AG04450 (cell line): ENCODE data around the gene STRN. TPM values are rescaled to one million over a fixed set of nuclear protein-coding genes. Genes with fewer than 3 reads are reported as not detected.

Experiments
- CTCF ChIA-PET: fragments of 300-600, 350-600 bp; formaldehyde crosslinking; extraction: SDS; loops from one replicate; lab custom pipeline; 2022; ENCODE audit warnings: antibody characterized with exemption, inconsistent platforms; lab: Charles Lee
- POLR2A ChIA-PET: fragments of 350-600 bp; formaldehyde crosslinking; extraction: SDS; loops from one replicate; lab custom pipeline; 2021; ENCODE audit warnings: antibody characterized with exemption, inconsistent platforms; lab: Yijun Ruan, JAX
- DNase-seq: peaks from one replicate; pipeline ENCODE4 v3.0.0-alpha.2; 2011; ENCODE audit warnings: low read depth, low spot score
- H3K27ac ChIP-seq: one replicate; pipeline ENCODE4 v1.5.1; 2012; ENCODE audit warnings: low read depth, low read length, control low read depth
- H3K27me3 ChIP-seq: one replicate; pipeline ENCODE4 v1.6.0; 2012; ENCODE audit warnings: low read length; ENCODE audit not compliant: control insufficient read depth, insufficient read depth
- H3K4me3 ChIP-seq: 2 replicates; pipeline ENCODE4 v1.5.1; 2011; ENCODE audit warnings: mild to moderate bottlenecking, low read depth, low read length, control low read depth
- H3K9me3 ChIP-seq: 2 replicates; pipeline ENCODE4 v1.5.1; 2012; ENCODE audit warnings: low read length; ENCODE audit not compliant: control insufficient read depth, insufficient read depth
- polyA plus RNA-seq: library from polyadenylated mRNA; depleted of rRNA; stranded (reverse); fragments of >200 nt; gene quantifications from 2 replicates; pipeline ENCODE4 v1.2.3, GENCODE V29; 2011
- TF ChIP-seq, protein P1 (sequence below): IDR thresholded peaks from 2 replicates; pipeline ENCODE4 v1.5.1; 2011; ENCODE audit warnings: low read depth, low read length, control low read depth, inconsistent platforms

Gene STRN
- polyA plus RNA-seq, 1 experiment, result 20.0 TPM

DNA sequence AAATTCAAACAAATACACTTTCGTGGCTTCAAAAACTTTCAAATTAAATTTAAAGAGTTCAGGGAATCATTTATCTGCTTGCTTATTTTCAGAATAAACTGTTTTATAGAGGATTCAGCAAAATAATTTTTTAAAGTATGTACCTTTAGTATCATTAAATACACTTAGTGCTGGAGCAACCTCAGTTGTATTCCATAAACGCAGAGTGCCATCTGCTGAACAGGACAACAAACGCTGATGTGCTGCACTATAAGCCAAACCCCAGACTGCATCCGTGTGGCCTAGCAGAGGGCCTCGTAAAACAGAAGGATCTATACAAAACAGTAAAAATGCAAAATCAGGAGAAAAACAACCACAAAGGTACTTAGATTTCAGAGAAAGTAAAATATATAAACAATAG is 108.6 kb downstream of the STRN start:
- Histone ChIP-seq H3K9me3 (no peaks in the 10 kb centered on the region), H3K4me3 (no peak overlapping the region), H3K27me3 (no peaks in the 10 kb centered on the region), H3K27ac (no peak overlapping the region)
- TF ChIP-seq, protein P1, sequence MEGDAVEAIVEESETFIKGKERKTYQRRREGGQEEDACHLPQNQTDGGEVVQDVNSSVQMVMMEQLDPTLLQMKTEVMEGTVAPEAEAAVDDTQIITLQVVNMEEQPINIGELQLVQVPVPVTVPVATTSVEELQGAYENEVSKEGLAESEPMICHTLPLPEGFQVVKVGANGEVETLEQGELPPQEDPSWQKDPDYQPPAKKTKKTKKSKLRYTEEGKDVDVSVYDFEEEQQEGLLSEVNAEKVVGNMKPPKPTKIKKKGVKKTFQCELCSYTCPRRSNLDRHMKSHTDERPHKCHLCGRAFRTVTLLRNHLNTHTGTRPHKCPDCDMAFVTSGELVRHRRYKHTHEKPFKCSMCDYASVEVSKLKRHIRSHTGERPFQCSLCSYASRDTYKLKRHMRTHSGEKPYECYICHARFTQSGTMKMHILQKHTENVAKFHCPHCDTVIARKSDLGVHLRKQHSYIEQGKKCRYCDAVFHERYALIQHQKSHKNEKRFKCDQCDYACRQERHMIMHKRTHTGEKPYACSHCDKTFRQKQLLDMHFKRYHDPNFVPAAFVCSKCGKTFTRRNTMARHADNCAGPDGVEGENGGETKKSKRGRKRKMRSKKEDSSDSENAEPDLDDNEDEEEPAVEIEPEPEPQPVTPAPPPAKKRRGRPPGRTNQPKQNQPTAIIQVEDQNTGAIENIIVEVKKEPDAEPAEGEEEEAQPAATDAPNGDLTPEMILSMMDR, result no peak
- DNase-seq, result no peak
- ChIA-PET POLR2A (no interaction called here), CTCF (no interaction called here)

DNA sequence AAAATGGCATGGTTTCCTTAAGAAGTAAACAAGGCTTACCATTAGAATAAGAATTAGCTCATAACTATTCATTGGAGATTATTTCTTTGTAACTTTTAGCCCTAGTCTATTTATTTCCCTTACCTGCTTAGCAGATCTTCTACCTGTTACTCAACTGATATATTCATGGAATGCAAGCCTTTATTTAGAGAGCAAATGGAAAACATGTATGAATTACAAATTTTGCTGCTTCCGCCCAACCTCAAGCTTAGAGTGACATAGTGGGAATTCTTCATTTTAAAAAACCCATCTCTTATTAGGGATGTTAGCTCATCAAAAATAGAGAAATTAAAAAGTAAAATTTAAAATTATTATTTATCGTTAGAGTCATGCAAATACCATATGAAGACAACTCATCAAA is 110.9 kb downstream of the STRN start:
- TF ChIP-seq, protein P1, result no peak
- POLR2A ChIA-PET, result no interaction called here

DNA sequence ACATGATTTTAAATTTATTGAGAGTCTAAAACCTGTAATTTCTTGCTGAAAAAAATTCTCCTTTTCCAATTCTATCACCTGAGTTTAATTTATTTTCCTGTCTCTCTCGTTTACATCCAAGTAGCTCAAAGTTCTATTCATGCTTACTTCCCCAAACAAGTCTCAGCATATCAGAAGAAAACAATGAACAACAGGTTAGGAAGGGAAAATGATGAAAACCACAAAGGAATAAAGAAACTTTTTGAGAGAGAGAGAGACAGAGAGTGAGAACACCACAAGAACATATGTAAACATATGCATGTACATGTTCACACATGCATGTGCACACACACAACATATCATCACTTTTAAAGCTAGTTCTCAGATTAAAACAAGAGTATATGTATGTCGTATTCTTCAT is 112.1 kb downstream of the STRN start:
- POLR2A ChIA-PET, result no interaction called here
- H3K27ac ChIP-seq, result no peak overlapping the region
- CTCF ChIA-PET, result interaction anchor here (1.7 to 1.8 kb wide), 2 partner anchors 64 to 69 kb away, joined by 4 read pairs; no protein-coding TSS in a partner anchor
- no peaks in the 10 kb centered on the region for H3K9me3 ChIP-seq
- TF ChIP-seq, protein P1, result no peak
- no peak overlapping the region for H3K4me3 ChIP-seq
- no peak for DNase-seq
- H3K27me3 ChIP-seq, result no peaks in the 10 kb centered on the region

More for the DNA sequence above, 110.9 kb downstream of the STRN start:
- Histone ChIP-seq H3K9me3 (no peaks in the 10 kb centered on the region), H3K27ac (no peak overlapping the region), H3K4me3 (no peak overlapping the region), H3K27me3 (no peaks in the 10 kb centered on the region)
- CTCF ChIA-PET, result interaction anchor here (0.7 to 1.7 kb wide), 2 partner anchors 44 to 70 kb away, joined by 3 to 4 read pairs; no protein-coding TSS in a partner anchor
- no peak for DNase-seq

DNA sequence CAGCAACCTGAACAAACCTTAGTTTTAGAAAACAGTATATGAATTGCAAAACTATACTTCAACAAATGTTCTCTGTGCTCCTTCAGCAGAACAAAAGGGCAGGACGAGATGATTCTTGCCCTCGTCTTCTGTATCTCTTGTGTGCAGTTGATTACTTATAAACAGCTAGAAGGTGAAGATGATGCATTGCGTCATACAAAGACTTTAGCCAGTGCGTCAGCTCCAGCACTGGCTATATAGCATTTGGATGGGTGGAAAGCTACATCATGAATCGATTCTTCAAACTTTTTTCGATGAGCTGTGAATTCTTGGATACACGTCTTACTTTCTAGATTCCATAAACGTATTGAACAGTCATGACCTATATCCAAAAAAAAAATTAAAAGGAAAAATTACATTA is 117.1 kb downstream of the STRN start:
- CTCF ChIA-PET, result interaction anchor here (1.1 kb wide), 1 partner anchor 69 kb away, joined by 3 read pairs; no protein-coding TSS in a partner anchor
- H3K27me3 ChIP-seq, result no peaks in the 10 kb centered on the region
- H3K4me3 ChIP-seq, result no peak overlapping the region
- H3K9me3 ChIP-seq, result no peaks in the 10 kb centered on the region
- POLR2A ChIA-PET, result no interaction called here
- H3K27ac ChIP-seq, result no peak overlapping the region
- DNase-seq, result no peak
- TF ChIP-seq, protein P1, result no peak

DNA sequence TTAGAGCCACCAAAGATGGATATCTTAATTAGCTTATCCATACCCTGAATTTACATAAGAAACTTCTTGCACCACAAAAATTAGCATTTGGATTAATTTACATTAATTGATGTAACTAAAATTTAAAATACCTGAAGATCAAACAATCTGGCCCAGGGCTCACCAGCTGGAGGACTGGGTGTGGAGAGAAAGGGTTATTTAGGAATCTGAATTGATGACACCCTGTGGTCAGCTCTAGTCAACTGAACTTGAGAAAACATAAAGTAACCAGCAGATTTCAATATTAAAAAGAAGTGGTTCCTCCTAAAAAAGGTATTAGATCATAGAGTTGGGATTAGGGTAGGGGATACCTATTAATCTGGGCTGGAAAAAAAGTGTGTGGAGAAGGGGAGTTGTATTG is 122.5 kb downstream of the STRN start:
- CTCF ChIA-PET, result no interaction called here

More for the DNA sequence above, 122.5 kb downstream of the STRN start:
- TF ChIP-seq, protein P1, result no peak
- POLR2A ChIA-PET, result no interaction called here
- no peaks in the 10 kb centered on the region for H3K9me3 ChIP-seq
- no peak for DNase-seq
- no peak overlapping the region for H3K27ac ChIP-seq
- no peak overlapping the region for H3K4me3 ChIP-seq
- H3K27me3 ChIP-seq, result no peaks in the 10 kb centered on the region
